GM12891 (cell line): ENCODE measurements around the gene ADGRE2.

Experiments used
- PAX5 ChIP-seq: IDR thresholded peaks from 2 replicates; pipeline ENCODE4 v1.6.1; 2011; ENCODE audit warnings: low read length, moderate library complexity, mild to moderate bottlenecking; ENCODE audit not compliant: insufficient read depth, severe bottlenecking
- POLR2A ChIP-seq: IDR thresholded peaks from 2 replicates; pipeline ENCODE4 v1.6.1; 2011; ENCODE audit warnings: low read depth, low read length, control low read depth
- POLR2AphosphoS5 ChIP-seq: IDR thresholded peaks from 2 replicates; pipeline ENCODE4 v1.6.1; 2011; ENCODE audit warnings: low read depth, low read length, control low read depth
- POU2F2 ChIP-seq: IDR thresholded peaks from 2 replicates; pipeline ENCODE4 v1.6.1; 2011; ENCODE audit warnings: low read depth, mild to moderate bottlenecking, control low read depth, low read length, moderate library complexity

DNA sequence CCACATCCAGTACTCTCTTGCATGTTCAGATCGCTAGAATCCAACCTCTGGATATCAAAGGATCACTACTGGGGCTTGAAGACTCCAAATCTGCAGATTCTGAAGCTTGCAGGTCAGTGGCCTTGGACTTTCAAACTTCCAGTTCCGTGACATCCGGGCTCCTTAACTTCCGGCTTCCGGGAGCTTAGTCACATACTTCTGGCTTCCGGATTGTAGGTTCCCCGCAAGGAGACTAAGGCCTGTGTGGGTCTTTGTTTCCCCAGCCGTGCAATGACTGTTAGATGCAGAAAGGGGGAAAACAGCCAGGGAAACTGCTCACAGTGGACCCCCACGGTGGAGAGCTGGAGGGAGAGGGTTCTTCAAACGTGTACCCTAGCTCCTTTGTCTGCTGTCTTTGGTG lies 47.2 kb downstream of the ADGRE2 start:
- no peak for TF ChIP-seq POLR2AphosphoS5
- no peak for TF ChIP-seq PAX5
- TF ChIP-seq POLR2A: no peak
- TF ChIP-seq POU2F2: no peak
